GM12878 (cell line): ENCODE measurements around the gene SSX2IP. TPM values are rescaled to one million over a fixed set of nuclear protein-coding genes. Genes with fewer than 3 reads are reported as not detected.

Experiments
- ATAC-seq: fragments of 200-7000 bp; cut with Tn5 transposase; 3 replicates; pipeline ENCODE4 v1.9.1; 2020; ENCODE audit warnings: mild to moderate bottlenecking, moderate library complexity
- BruUV-seq: library from RNA; stranded (reverse); fragments of 400-500 nt; replicated peaks from 2 replicates; lab custom pipeline; 2021; lab: Mats Ljungman, UMichigan
- CTCF ChIA-PET: fragments of 300-600 bp; sonication (Branson Sonifier 250); formaldehyde crosslinking; extraction: SDS; loops from one replicate; lab custom pipeline; 2021; ENCODE audit warnings: inconsistent platforms; lab: Yijun Ruan, JAX
- POLR2A ChIA-PET: fragments of 350-600 bp; formaldehyde crosslinking; extraction: SDS; loops from one replicate; lab custom pipeline; 2021; ENCODE audit warnings: inconsistent platforms; lab: Charles Lee
- RAD21 ChIA-PET: fragments of 300-600 bp; sonication (Branson Sonifier 250); formaldehyde crosslinking; loops from one replicate; lab custom pipeline; 2023; ENCODE audit warnings: antibody characterized with exemption; ENCODE audit not compliant: unreplicated experiment; lab: Charles Lee
- SMC1A ChIA-PET: fragments of 300-600 bp; sonication (Branson Sonifier 250); formaldehyde crosslinking; loops from one replicate; lab custom pipeline; 2023; ENCODE audit not compliant: unreplicated experiment, uncharacterized antibody; lab: Charles Lee
- DNase-seq: peaks from one replicate; pipeline ENCODE4 v3.0.0-alpha.2; 2011; ENCODE audit warnings: low read depth, low spot score
- FAIRE-seq: peaks from 3 replicates; lab custom pipeline; 2011; peaks lifted over from hg19 to GRCh38; lab: Jason Lieb, UNC
- H2AFZ ChIP-seq: 2 replicates; pipeline ENCODE4 v1.6.0; 2011; ENCODE audit warnings: low read depth, low read length, control low read depth; ENCODE audit not compliant: control insufficient read depth
- H3K27ac ChIP-seq: 2 replicates; pipeline ENCODE4 v1.5.1; 2011; ENCODE audit warnings: control low read depth; ENCODE audit not compliant: control insufficient read depth, insufficient read depth
- H3K27me3 ChIP-seq, 2 experiments: replicated peaks in 1 of 2; 2 replicates each; pipeline versions ENCODE4 v1.6.0 to v1.6.1; 2011; ENCODE audit warnings: low read length in 1 of 2; ENCODE audit not compliant: control insufficient read depth in 2 of 2, insufficient read depth in 2 of 2
- H3K36me3 ChIP-seq, 2 experiments: 2 replicates each; pipeline ENCODE4 v1.5.1; 2011; ENCODE audit warnings: low read length in 1 of 2; ENCODE audit not compliant: control insufficient read depth in 2 of 2, insufficient read depth in 2 of 2
- H3K4me1 ChIP-seq: 2 replicates; pipeline ENCODE4 v1.6.1; 2011; ENCODE audit warnings: mild to moderate bottlenecking, low read length, moderate library complexity, mixed read lengths; ENCODE audit not compliant: control insufficient read depth, insufficient read depth
- H3K4me2 ChIP-seq: 2 replicates; pipeline ENCODE4 v1.6.0; 2011; ENCODE audit warnings: control low read depth; ENCODE audit not compliant: control insufficient read depth, insufficient read depth
- H3K4me3 ChIP-seq: fragments of 200-600 bp; sonication (generic); 2 replicates; pipeline ENCODE4 v1.5.1; 2016
- H3K79me2 ChIP-seq: 2 replicates; pipeline ENCODE4 v1.6.0; 2011; ENCODE audit warnings: low read length; ENCODE audit not compliant: control insufficient read depth, insufficient read depth
- H3K9ac ChIP-seq: 2 replicates; pipeline ENCODE4 v1.8.0; 2011; ENCODE audit warnings: low read length, control low read depth, mixed read lengths; ENCODE audit not compliant: control insufficient read depth, insufficient read depth
- H3K9me3 ChIP-seq: replicated peaks from 3 replicates; pipeline ENCODE4 v1.5.1; 2011; ENCODE audit warnings: mild to moderate bottlenecking, low read length; ENCODE audit not compliant: control insufficient read depth, insufficient read depth
- H4K20me1 ChIP-seq: 2 replicates; pipeline ENCODE4 v1.6.0; 2011; ENCODE audit not compliant: control insufficient read depth, insufficient read depth
- BACH1 ChIP-seq: fragments of 450-650 bp; IDR thresholded peaks from 2 replicates; pipeline ENCODE4 v1.6.1; 2017; ENCODE audit warnings: mild to moderate bottlenecking, borderline replicate concordance
- CEBPB ChIP-seq, 2 experiments: fragments of 150-350 bp in 1 of 2; IDR thresholded peaks; 2 replicates each; pipeline ENCODE4 v1.6.1; 2012 to 2014; ENCODE audit warnings: low read depth in 2 of 2, low read length in 2 of 2, borderline replicate concordance in 1 of 2, inconsistent platforms in 1 of 2
- CEBPZ ChIP-seq: fragments of 150-350 bp; IDR thresholded peaks from 2 replicates; pipeline ENCODE4 v1.6.1; 2016; ENCODE audit warnings: low read depth, low read length
- CHD1 ChIP-seq: IDR thresholded peaks from 2 replicates; pipeline ENCODE4 v1.6.1; 2012; ENCODE audit warnings: low read depth, low read length, improper control_type of control experiment
- E2F4 ChIP-seq: IDR thresholded peaks from 2 replicates; pipeline ENCODE4 v1.6.1; 2012; ENCODE audit warnings: low read depth, low read length, improper control_type of control experiment
- IRF5 ChIP-seq: fragments of 450-650 bp; IDR thresholded peaks from 2 replicates; pipeline ENCODE4 v1.6.1; 2017; ENCODE audit warnings: borderline replicate concordance
- KAT2A ChIP-seq: conservative IDR thresholded peaks from 2 replicates; pipeline ENCODE4 v1.6.1; 2011; ENCODE audit warnings: low read depth, low read length; ENCODE audit not compliant: control insufficient read depth
- MTA3 ChIP-seq: IDR thresholded peaks from 2 replicates; pipeline ENCODE4 v1.6.1; 2012; ENCODE audit warnings: low read length, inconsistent platforms, borderline replicate concordance
- NBN ChIP-seq: fragments of 450-650 bp; IDR thresholded peaks from 2 replicates; pipeline ENCODE4 v1.6.1; 2016
- NFYA ChIP-seq: IDR thresholded peaks from 2 replicates; pipeline ENCODE4 v1.6.1; 2011; ENCODE audit warnings: low read depth, mild to moderate bottlenecking, low read length, improper control_type of control experiment, borderline replicate concordance
- NRF1 ChIP-seq: conservative IDR thresholded peaks from 2 replicates; pipeline ENCODE4 v1.6.1; 2011; ENCODE audit warnings: mild to moderate bottlenecking, low read depth, low read length, improper control_type of control experiment
- POLR2A ChIP-seq: IDR thresholded peaks from 2 replicates; pipeline ENCODE4 v1.6.1; 2011; ENCODE audit warnings: low read depth, mild to moderate bottlenecking, low read length
- RAD21 ChIP-seq: IDR thresholded peaks from 2 replicates; pipeline ENCODE4 v1.6.1; 2011; ENCODE audit warnings: mild to moderate bottlenecking, low read depth, low read length, moderate library complexity; ENCODE audit not compliant: insufficient read depth
- SPI1 ChIP-seq: IDR thresholded peaks from 2 replicates; pipeline ENCODE4 v1.6.1; 2011; ENCODE audit warnings: low read depth, mild to moderate bottlenecking, low read length, moderate library complexity, borderline replicate concordance; ENCODE audit not compliant: insufficient read depth
- SREBF2 ChIP-seq: IDR thresholded peaks from 2 replicates; pipeline ENCODE4 v1.6.1; 2012; ENCODE audit warnings: mild to moderate bottlenecking, low read length
- SRF ChIP-seq, 2 experiments: IDR thresholded peaks; 2 replicates each; pipeline ENCODE4 v1.6.1; 2011; ENCODE audit warnings: low read depth in 2 of 2, low read length in 2 of 2, mild to moderate bottlenecking in 1 of 2, moderate library complexity in 1 of 2
- SUZ12 ChIP-seq: fragments of 200-600 bp; sonication (generic); IDR thresholded peaks from one replicate; pipeline ENCODE4 v1.6.1; 2018; ENCODE audit warnings: antibody characterized with exemption, mild to moderate bottlenecking; ENCODE audit not compliant: unreplicated experiment
- ZNF217 ChIP-seq: fragments of 450-650 bp; IDR thresholded peaks from 2 replicates; pipeline ENCODE4 v1.6.1; 2017; ENCODE audit warnings: antibody characterized with exemption, mild to moderate bottlenecking
- ZNF24 ChIP-seq: fragments of 450-650 bp; IDR thresholded peaks from 2 replicates; pipeline ENCODE4 v1.6.1; 2017; ENCODE audit warnings: antibody characterized with exemption, mild to moderate bottlenecking
- WGBS: methylation state at CpG from one replicate; pipeline ENCODE4 v1.1.6; 2016; ENCODE audit warnings: low lambda C conversion rate; ENCODE audit not compliant: insufficient replicate concordance, insufficient coverage; ENCODE audit errors: missing lambda C conversion rate; 5-methylcytosine and 5-hydroxymethylcytosine counted together
- in situ Hi-C: fragments of 300-500 bp; cut with MboI; formaldehyde crosslinking; loops from 9 replicates; pipeline ENCODE4 v1.14.3; 2018; ENCODE audit warnings: mixed read lengths
- intact Hi-C: fragments of 100-400 bp; cut with micrococcal nuclease; formaldehyde crosslinking; loops from one replicate; pipeline ENCODE4 v1.14.2; 2022; ENCODE audit not compliant: unreplicated experiment
- polyA plus RNA-seq, 11 experiments: library from polyadenylated mRNA; depleted of rRNA in 4 of 11; unstranded in 6 of 11; stranded (reverse) in 5 of 11; fragments of >200 nt; fragmentation: Nextera tagmentation in 4 of 11; fragmentation: Illumina TruSeq in 1 of 11; extraction: Ambion mirVana in 4 of 11; extraction: Trizol in 1 of 11; gene quantifications; 1 replicate in 1 of 11; 2 replicates in 10 of 11; pipeline versions ENCODE4 v1.2.1 to v1.2.3, GENCODE V29; 2011 to 2016; ENCODE audit warnings: inconsistent platforms in 2 of 11, missing spikeins in 2 of 11, low read depth in 1 of 11
- total RNA-seq, 4 experiments: library from RNA; depleted of rRNA in 3 of 4; stranded (reverse); fragments of >200 nt in 3 of 4; fragmentation: Illumina TruSeq in 1 of 4; extraction: Trizol in 1 of 4; gene quantifications; 2 replicates each; pipeline versions ENCODE4 v1.2.1 to v1.2.3, GENCODE V29; 2013 to 2021

SSX2IP gene
- total and polyA plus RNA-seq, 10 of the 15 experiments (the other 5 are each of a cell fraction or from before 2014, with no cell fraction given): 3.3 to 14.0 (median 10.4) TPM

DNA sequence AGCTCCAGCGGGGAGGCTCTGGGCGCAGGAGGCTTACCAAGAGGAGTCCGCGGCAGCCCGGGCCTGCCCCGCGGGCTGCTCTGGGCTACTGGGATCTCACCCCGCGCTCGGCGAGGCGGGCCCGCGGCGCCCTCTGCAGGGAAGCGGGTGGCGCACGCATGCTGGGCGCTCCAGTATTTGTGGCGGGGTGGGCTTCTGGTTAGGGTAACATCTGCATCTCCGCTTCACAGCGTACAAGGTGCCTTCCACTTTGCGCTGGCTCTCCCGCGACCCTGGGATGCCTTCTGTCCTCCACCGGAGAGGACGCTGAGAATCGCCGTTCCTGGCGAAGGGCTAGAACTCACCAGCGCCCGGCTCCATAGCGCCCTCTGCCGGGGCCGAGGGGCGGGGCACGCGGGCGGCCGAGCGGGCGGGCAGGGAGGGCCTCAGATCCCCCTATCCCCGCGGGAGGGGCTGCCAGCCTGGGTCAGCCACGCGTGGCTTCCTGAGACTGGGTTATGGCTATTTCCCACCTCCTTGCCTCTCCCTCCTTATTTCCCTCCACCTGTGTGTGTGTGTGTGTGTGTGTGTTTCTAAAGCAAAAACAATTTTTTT lies 69.4 kb downstream of the SSX2IP start:
- FAIRE-seq: no peak
- TF ChIP-seq IRF5 (no peak), SRF (IDR thresholded peaks at IDR 0.05; ENCODE audit: low read depth in 2 of 2, low read length in 2 of 2) (peak in 1 of 2 experiments; percentile 39; a peak in 1 of 4 replicates), BACH1 (no peak; the same call in 1 of the 2 replicates), SUZ12 (no peak), CHD1 (no peak), ZNF217 (no peak), E2F4 (no peak), NRF1 (no peak), CEBPZ (no peak), SREBF2 (no peak), NBN (peak; percentile 46; the same call in 1 of the 2 replicates), ZNF24 (peak; percentile 34; the same call in 1 of the 2 replicates), POLR2A (peak; percentile 44), KAT2A (no peak), NFYA (no peak), MTA3 (no peak), RAD21 (peak; percentile 85), SPI1 (no peak), CEBPB (IDR thresholded peaks at IDR 0.05; ENCODE audit: borderline replicate concordance in 1 of 2, low read depth in 2 of 2, low read length in 2 of 2) (no peak)

More for the DNA sequence above, 69.4 kb downstream of the SSX2IP start:
- Histone ChIP-seq H3K4me2 (peak overlapping the region; percentile 97), H3K4me3 (peak overlapping the region; percentile 78), H2AFZ (peak overlapping the region; percentile 98), H3K9ac (peak overlapping the region; percentile 72), H3K27ac (peak overlapping the region; percentile 47), H3K79me2 (no peaks in the 10 kb centered on the region), H3K36me3 (no peaks in the 10 kb centered on the region), H3K27me3 (no peaks in the 10 kb centered on the region; a peak in 1 of 4 replicates), H3K9me3 (no peaks in the 10 kb centered on the region), H4K20me1 (no peaks in the 10 kb centered on the region), H3K4me1 (no peaks in the 10 kb centered on the region)
- 1% methylated on average over 46 of the region's 46 CpGs for WGBS
- in situ Hi-C loops: loop anchor here (10.0 kb wide), 1 partner anchor 476 kb away; the partner anchor contains the start of gene PRKACB
- RAD21 ChIA-PET: interaction anchor here (0.7 to 1.7 kb wide), 9 partner anchors 34 to 720 kb away, joined by 3 to 6 read pairs (median 3); partner anchors contain the start of genes GNG5, PRKACB and SPATA1
- DNase-seq (peak; percentile 38), ATAC-seq (peak; percentile 98)
- CTCF ChIA-PET: interaction anchor here (0.8 to 5.7 kb wide), 13 partner anchors 13 to 184 kb away, joined by 3 to 48 read pairs (median 4); partner anchors contain the start of gene CTBS
- intact Hi-C loops: loop anchor here (1.0 to 10.0 kb wide), 8 partner anchors 48 to 716 kb away; partner anchors contain the start of genes GNG5, PRKACB and SPATA1
- SMC1A ChIA-PET: interaction anchor here (0.7 to 2.4 kb wide), 14 partner anchors 11 to 479 kb away, joined by 3 to 16 read pairs (median 4); partner anchors contain the start of genes GNG5 and SPATA1
- POLR2A ChIA-PET: interaction anchor here (1.0 to 1.2 kb wide), 2 partner anchors 47 to 115 kb away, joined by 3 read pairs; partner anchors contain the start of genes GNG5 and SPATA1
- BruUV-seq: no TSS peak
